ENCODE data around the gene CASP8.

DNA sequence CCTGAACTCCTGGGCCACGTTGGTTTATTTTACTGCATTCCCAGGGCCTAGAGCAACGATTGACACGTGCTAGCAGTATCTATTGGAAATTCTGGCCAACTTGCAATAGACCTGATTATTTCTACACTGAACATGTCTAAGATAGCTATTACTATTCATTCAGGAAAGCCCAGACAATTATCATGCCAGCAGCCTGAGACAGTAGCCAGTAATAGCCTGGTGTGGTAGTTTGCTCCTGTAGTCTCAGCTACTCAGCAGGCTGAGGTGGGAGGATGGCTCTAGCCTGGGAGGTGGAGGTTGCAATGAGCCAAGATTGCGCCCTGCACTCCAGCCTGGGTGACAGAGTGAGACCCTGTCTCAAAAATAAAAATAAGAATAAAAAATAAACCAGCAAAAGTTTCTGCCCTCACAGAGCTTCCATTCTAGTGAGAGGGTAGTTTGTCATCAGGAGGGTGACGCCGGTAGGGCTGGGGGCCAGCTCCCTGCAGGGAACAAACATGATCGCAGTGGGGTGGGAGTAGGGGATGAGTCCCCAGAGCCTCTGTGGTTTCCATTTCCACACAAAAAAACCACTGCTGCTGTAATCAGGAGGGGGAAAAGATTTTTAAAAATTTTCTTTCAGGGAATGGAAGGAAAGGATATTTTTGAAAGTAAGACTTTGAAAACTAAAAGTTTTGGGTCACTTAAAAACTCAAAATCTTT, 4.3 kb downstream of the CASP8 start:
- TF ChIP-seq, protein P1, sequence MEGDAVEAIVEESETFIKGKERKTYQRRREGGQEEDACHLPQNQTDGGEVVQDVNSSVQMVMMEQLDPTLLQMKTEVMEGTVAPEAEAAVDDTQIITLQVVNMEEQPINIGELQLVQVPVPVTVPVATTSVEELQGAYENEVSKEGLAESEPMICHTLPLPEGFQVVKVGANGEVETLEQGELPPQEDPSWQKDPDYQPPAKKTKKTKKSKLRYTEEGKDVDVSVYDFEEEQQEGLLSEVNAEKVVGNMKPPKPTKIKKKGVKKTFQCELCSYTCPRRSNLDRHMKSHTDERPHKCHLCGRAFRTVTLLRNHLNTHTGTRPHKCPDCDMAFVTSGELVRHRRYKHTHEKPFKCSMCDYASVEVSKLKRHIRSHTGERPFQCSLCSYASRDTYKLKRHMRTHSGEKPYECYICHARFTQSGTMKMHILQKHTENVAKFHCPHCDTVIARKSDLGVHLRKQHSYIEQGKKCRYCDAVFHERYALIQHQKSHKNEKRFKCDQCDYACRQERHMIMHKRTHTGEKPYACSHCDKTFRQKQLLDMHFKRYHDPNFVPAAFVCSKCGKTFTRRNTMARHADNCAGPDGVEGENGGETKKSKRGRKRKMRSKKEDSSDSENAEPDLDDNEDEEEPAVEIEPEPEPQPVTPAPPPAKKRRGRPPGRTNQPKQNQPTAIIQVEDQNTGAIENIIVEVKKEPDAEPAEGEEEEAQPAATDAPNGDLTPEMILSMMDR (IDR thresholded peaks at IDR 0.05): no peak
- no peak for TF ChIP-seq POLR2A (IDR thresholded peaks at IDR 0.05)
